GM10248 (cell line): ENCODE data around the gene CACNG4.
"Not testable (repeated sequence)": the region's sequence is repeated elsewhere in the genome, so short reads cannot be mapped to it uniquely, and the experiment has no call there.

Source experiments
- CTCF ChIA-PET: fragments of 300-600 bp; sonication (Branson Sonifier 250); formaldehyde crosslinking; extraction: SDS; loops from one replicate; lab custom pipeline; 2021; ENCODE audit warnings: antibody characterized with exemption; lab: Yijun Ruan, JAX
- POLR2A ChIA-PET: fragments of 350-650 bp; sonication (Branson Sonifier 250); formaldehyde crosslinking; extraction: SDS; loops from one replicate; lab custom pipeline; 2020; ENCODE audit warnings: antibody characterized with exemption; lab: Yijun Ruan, JAX
- DNase-seq: peaks from one replicate; pipeline ENCODE4 v3.0.0; 2012; ENCODE audit errors: extremely low spot score
- TF ChIP-seq, protein P1 (sequence below): IDR thresholded peaks from 2 replicates; pipeline ENCODE4 v1.5.1; 2012; ENCODE audit warnings: mild to moderate bottlenecking, low read depth; ENCODE audit errors: extremely low read depth, missing control alignments, control extremely low read depth

CACNG4 gene

DNA sequence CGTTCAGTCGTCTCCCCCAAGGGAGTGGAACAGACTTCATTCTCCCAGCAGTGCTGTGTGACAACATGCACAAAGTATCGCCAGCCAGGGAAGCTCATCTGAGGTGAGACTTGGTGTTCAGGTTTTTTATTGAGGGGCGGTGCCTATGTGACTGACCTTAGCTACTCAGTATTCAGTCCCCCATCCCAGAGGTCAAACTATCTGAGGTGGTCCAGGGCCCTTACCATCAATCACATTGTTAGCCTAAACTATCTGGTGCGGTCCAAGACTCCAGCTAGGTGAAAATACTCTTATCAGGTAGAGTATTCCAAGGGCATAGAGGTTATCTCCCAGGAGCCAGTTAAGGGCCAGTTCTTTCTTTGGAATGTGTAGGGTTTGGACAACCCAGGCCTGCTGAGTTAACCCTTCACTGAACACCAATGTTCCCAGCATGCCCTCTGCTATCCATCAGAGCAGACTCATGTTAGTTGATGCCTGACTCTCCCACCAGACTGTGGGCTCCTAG, 74.4 kb downstream of the CACNG4 start:
- TF ChIP-seq, protein P1, sequence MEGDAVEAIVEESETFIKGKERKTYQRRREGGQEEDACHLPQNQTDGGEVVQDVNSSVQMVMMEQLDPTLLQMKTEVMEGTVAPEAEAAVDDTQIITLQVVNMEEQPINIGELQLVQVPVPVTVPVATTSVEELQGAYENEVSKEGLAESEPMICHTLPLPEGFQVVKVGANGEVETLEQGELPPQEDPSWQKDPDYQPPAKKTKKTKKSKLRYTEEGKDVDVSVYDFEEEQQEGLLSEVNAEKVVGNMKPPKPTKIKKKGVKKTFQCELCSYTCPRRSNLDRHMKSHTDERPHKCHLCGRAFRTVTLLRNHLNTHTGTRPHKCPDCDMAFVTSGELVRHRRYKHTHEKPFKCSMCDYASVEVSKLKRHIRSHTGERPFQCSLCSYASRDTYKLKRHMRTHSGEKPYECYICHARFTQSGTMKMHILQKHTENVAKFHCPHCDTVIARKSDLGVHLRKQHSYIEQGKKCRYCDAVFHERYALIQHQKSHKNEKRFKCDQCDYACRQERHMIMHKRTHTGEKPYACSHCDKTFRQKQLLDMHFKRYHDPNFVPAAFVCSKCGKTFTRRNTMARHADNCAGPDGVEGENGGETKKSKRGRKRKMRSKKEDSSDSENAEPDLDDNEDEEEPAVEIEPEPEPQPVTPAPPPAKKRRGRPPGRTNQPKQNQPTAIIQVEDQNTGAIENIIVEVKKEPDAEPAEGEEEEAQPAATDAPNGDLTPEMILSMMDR = no peak
- CTCF ChIA-PET = interaction anchor here (1.4 kb wide), 1 partner anchor 19 kb away, joined by 4 read pairs; no protein-coding TSS in a partner anchor
- DNase-seq = no peak
- POLR2A ChIA-PET = no interaction called here

DNA sequence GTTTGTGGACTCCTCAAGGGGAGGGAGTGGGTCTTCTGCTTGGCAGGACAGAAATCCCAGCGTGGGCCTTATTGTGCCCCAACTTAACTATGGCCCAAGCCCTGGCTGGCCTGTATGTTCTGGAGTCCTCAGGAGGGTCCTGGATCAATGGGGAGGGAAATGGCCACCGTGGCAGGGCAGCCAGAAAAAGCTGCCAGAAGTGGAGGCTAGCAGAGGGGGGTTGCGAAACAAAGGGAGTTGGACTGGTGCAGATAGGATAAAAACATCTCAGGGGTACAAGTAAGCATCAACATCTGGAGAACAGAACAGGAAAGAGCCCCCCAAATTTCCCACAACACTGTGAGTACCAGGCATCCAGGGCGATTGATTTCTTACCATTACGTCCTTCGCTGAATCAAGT, 76.1 kb downstream of the CACNG4 start:
- no peak for DNase-seq
- ChIA-PET POLR2A (no interaction called here), CTCF (interaction anchor here (1.5 kb wide), 1 partner anchor 10 kb away, joined by 6 read pairs; no protein-coding TSS in a partner anchor)
- TF ChIP-seq, protein P1 = no peak

DNA sequence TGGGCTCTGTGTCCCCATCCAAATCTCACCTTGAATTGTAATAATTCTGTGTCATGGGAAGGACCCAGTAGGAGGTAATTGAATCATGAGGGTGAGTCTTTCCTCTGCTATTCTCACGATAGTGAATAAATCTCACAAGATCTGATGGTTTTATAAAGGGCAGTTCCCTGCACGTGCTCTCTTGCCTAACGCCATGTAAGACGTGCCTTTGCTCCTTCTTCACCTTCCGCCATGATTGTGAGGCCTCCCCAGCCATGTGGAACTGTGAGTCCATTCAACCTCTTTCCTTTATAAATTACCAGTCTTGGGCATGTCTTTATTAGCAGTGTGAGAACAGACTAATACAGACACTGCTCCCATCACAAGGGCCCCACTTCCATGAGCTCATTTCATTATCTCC, 76.6 kb downstream of the CACNG4 start:
- DNase-seq, POLR2A ChIA-PET: not testable (repeated sequence)
- CTCF ChIA-PET = interaction anchor here (1.5 kb wide), 1 partner anchor 9 kb away, joined by 6 read pairs; no protein-coding TSS in a partner anchor

DNA sequence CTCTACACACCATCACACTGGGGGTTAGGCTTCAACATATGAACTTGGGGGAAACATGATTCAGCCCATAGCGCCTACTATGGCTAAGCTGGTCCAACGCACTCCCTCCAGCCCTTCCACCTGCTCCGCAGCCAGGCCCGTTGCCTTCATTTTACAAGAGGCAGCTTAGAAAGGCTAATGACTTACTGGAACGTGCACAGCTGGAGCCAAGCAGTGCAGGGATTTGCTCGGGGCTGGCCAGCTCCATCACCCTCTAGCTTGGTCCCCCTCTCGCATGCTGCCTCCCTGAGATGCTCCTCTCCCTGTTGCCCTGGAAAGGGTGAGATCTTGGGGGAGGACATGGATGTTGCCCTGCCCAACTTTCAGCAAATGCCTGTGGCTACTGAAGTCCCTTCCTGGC, 77.0 kb downstream of the CACNG4 start:
- CTCF ChIA-PET = interaction anchor here (1.5 kb wide), 1 partner anchor 9 kb away, joined by 6 read pairs; no protein-coding TSS in a partner anchor
- TF ChIP-seq, protein P1 = no peak
- no peak for DNase-seq
- POLR2A ChIA-PET = no interaction called here

DNA sequence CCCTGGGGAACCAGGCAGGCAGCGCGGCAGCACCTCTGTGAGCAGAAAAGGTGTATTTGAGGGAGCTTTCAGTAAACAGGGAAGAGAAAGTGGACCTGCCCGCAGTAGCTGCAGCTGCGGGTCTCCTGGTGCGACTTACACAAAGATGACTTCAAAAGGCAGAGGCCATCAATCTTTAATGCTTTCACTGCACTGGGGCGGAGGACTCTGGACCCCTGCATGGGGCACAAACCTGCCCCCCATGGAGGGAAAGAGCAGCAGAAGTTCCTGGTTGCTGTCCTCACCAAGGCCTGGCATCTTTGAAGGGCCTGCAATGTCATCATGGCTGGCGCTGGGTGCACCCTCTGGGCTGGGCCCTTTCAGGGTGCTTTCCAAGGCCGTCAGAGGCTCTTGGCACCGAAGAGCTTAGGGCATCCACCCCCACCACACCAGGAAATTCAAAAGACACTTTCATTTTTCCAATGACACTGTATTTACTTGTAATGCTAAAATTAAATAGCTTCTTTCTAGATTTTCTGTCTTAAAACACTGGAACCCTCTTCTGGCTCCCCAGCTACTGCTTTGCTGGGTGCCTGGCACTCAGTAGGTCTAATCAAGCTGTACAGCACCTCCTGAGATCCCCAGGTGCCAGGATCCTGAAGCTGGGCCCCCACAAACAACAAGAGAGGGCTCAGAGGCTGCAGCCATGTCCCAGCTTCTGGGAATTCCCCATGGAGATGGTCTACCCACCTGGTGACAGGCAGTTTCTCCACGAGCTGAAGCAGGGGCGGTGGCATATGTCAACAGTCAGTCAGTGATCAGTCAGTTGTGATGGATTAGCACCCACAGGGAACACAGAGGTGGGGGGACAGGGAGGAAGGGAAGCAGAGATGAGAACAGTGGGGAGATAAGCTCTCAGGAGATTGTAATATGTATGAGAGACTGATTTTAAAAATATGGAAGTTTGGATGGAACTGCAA, 77.7 kb downstream of the CACNG4 start:
- TF ChIP-seq, protein P1 = no peak
- POLR2A ChIA-PET = no interaction called here
- peak; percentile 46 for DNase-seq
- CTCF ChIA-PET = interaction anchor here (1.5 kb wide), 2 partner anchors 8 to 27 kb away, joined by 4 to 6 read pairs; no protein-coding TSS in a partner anchor

DNA sequence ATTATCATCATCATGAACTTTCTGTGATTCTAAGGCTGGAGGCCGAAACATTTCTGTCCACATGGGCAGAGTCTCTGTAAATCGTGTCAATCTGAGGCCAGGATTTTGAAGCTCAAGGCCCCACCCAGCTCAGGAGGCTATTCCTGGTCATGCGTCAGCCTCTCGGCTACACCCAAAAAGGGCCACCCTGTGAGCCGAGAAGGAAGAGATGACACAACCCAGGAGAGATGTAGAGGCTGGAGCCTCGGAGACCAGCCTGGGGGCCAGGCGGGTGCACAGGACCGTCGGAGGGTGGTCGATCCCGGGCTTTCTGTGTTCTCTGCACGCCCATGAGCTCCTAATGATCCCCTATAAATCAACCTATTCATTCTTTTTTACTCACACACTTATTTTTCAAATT, 78.8 kb downstream of the CACNG4 start:
- POLR2A ChIA-PET = no interaction called here
- CTCF ChIA-PET = interaction anchor here (1.5 kb wide), 1 partner anchor 26 kb away, joined by 4 read pairs; no protein-coding TSS in a partner anchor
- no peak for DNase-seq
- TF ChIP-seq, protein P1 = no peak
